ENCODE data around the gene MZF1.

The MZF1 gene

DNA sequence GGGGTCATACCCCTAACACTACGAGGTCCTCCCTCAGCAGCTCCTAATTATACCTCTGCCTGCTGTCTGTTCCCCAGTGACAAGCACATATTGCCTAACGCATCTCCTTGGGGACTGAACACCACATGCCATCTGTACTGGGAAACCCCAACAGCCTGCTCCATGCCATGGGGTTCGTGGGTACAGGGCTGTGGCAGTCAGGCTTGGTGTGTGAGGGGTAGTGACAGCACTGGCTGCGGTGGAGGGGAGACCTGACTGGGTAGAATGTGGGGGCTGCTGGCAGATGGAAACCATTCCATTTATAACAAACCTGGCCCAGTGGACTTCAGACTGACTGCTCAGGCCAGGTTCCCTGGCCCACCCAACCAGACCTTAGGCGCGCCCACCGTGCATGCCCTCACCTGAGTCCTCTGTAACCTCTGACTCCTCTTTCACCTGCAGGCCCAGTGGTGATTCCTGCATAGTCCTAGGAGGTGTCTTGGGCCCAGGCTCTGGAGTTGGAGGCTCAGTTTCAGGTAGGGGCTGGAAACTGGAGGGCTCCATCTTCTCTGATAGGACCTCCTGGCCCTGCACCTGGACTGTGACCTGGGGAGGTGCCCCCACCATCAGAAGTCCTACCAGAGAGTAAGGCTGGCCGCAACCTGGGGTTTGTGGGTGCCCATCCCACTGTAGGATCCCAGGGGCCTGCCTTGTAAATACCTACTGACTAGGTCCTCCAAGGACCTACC lies 3.0 kb downstream of the MZF1 start:
- DNase-seq (ENCODE audit: low read depth in 2 of 2): no peak

DNA sequence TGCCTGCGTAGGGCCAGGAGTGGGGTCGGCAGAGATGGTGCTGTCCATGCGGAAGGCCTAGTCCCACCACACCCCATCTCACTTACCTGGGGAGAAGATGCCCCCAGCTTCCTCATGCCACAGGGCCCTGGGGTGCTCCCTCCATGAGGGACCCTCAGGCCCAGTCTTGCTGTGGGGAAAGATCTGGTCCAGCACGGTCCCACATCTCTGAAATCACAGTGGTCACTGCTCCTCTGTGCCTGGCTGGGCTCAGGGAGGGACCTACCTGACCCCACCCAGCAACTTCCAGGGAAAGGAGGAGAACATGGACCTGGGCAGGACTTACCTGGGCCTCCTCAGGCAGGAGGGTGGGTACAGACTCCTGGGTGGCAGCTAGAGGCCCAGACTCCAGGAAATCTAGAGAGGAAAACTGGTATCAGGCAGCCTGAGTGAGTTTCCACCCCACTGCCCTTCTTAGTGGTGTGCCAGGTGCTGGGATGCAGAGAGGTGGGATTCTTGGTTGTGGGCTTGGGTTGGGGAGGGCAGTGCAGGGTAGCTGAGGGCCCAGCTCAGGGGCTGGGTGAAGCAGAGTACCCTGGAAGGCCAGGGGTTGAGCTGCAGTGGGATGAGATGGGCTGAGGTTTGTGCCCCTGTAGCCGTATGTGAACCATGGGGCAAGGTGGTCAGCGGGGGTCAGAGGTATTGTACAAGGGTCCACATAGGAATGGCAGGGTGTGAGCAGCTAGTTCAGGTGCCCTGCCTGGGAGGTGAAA lies 3.8 kb downstream of the MZF1 start:
- DNase-seq (ENCODE audit: low read depth in 2 of 2): no peak

DNA sequence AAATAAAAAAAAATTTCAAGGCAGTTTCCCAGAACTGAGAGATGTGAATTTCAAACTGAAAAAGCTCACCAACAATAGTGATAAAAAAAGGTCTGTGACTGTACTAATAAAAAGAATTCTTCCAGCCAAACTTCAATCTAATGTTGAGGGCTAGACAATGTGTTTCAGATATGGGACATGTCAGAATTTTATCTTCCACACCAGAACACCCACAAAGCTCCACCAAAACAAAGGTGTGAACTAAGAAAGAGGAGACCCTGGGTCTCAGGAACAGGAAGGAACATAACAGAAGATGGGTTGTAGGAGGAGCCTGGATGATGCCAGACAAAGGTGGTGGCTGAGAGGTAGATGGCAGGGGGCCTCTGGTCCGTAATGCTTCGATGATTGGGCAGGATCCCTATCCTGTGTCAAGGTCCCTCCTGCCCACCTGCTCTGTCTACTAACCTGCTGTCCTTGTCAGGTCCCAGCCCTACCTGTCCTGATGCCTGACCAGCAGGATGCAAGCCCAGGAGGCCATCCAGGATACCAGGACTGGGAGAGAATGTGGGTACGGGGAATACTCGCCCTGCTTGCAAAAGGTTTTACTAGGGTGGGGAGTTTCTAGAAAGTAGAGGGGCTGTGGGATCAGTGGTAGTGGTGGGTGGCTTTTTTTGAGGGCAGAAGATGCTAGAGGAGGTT lies 4.5 kb downstream of the MZF1 start:
- no peak for DNase-seq (ENCODE audit: low read depth in 2 of 2)

DNA sequence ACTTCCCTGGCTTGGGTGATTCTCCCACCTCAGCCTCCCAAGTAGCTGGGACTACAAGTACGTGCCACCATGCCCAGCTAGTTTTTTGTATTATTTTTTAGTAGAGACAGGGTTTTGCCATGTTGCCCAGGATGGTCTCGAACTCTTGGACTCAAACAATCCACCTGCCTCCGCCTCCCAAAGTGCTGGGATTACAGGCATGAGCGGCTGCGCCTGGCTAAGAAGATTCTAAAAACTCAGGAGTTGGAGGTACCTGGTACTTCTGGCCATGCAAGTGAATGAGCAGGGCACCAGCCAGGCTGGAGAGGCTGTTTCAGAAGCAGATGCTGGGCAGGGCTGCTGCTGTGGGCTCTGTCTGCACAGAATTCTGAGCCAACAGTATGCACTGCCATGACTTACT lies 6.1 kb downstream of the MZF1 start:
- DNase-seq (ENCODE audit: low read depth in 2 of 2): no peak

DNA sequence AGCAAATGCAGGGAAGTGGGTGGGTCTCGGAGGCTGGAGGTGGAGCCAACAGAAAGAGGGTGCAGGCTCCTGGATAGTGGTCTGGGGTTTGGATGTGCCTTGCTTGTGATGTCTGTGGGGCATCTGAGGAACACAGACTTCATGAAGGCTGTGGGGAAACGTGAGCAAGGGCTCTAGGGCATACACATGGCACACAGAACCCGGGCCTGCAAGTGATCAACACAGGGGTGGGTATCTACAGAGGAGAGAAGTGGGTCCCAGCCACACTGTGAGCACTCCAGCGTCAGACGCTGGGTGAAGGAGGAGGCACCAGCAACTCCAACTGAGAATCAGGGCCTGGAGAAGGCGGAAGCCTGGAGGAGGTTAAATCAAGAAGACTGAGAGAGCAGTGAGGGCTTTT lies 9.3 kb downstream of the MZF1 start:
- DNase-seq (ENCODE audit: low read depth in 2 of 2): no peak

DNA sequence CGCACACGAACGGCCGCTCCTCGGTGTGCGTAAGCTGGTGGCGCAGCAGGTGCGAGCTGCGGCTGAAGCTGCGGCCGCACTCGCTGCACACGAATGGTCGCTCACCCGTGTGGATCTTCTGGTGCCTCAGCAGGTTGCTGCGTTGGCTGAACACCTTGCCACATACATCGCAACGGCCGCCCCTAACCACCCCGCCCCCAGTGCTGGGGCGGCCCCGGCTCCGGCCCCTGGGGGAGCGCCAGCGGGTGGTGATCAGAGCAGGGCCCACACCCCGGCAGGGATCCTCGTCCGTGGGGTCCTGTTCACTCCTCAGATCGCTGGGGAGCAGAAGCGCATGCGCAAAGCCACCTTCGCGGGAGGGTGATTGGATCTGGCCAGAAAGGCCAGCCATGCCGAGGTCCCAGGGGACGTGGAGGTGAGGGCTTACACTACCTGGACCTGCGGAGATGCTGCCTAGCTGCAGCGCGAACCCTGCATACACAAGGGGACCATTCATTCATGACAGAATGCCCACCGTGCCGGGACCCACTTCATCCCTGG lies 10.0 kb downstream of the MZF1 start:
- DNase-seq (ENCODE audit: low read depth in 2 of 2): no peak

DNA sequence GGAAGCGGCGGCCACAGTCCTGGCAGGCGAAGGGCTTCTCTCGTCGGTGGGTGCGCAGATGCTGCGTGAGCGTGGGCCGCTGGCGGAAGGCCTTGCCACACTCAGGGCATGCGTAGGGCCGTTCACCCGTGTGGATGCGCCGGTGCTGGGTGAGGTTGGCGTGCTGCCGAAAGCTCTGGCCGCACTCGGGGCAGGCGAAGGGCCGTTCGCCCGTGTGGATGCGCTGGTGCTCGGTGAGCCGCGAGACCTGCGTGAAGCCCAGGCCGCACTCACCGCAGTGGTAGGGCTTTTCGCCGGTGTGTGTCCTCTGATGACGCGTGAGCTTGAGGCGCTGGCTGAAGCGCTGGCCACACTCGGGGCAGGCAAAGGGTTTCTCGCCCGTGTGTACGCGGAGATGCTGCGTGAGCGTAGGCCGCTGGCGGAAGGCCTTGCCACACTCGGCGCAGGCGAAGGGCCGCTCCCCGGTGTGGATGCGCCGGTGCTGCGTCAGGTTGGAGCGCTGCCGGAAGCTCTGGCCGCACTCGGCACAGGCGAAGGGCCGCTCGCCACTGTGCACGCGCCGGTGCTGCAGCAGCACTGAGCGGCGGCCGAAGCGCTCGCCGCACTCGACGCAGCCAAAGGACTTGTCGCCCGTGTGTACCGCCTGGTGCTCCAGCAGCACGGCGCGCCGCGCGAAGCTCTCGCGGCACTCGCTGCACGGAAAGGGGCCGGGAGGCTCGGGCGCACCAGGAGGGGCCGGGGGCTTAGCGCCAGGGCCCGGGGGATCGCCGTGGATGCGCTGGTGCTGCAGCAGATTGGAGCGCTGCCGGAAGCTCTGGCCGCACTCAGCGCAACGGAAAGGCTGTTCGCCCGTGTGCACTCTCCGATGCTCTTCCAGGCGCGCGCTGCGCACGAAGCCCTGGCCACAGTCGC lies 10.8 kb downstream of the MZF1 start:
- DNase-seq (ENCODE audit: low read depth in 2 of 2): peak in 1 of 2 donors; percentile 36

DNA sequence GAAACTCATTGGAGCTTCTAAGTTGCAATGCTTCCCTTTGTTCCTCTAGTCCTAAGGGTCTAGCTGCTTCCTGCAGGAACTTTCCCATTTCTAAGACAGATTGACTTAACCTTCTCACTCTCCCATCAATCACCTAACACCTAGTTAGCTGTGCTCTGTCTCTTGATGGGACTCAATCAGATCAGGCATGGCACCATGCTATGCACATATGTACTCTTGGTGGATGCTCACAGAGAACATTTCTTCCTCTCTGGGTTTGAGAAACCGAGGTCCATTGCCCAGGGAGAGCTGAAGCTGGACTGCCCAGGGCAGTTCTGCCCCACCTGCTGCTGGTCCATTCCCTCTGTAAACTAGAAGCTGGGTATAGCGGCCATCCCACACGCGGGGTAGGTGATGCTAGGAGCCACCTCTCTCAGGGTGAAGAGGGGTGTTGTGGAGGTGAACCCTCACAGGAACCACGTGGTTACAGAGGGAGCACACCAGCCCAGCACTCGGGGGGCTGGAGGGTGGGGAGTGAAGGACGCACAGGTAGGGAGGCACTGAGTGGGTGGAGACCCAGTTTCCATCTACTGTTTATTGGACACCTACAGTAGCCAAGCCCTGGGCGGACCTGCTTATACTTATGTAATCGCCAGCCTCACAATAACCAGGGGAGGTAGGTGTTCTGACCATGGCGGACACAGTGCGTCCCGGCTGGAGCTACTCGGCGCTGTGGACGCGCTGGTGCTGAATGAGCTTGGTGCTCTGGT lies 11.6 kb downstream of the MZF1 start:
- DNase-seq (ENCODE audit: low read depth in 2 of 2): no peak

DNA sequence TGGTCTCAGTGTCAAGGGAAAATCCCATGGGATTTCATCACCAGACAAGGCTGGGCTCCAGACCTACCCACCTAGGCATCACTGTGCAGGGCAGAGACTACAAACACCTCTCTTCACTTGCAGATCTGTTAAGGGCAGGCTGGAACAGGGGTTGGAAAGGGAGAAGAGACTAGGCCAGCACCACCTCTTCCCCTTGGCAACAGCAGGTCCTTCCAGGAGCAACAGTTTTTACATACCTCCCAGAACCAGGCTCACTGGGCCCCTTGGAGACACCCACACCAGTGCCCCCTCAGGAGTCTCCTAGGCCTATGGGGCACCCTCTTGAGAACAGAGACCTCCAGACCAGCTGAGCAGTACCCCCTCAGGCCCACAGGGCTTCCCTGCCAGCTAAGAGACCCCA lies 12.2 kb downstream of the MZF1 start:
- no peak for DNase-seq (ENCODE audit: low read depth in 2 of 2)

DNA sequence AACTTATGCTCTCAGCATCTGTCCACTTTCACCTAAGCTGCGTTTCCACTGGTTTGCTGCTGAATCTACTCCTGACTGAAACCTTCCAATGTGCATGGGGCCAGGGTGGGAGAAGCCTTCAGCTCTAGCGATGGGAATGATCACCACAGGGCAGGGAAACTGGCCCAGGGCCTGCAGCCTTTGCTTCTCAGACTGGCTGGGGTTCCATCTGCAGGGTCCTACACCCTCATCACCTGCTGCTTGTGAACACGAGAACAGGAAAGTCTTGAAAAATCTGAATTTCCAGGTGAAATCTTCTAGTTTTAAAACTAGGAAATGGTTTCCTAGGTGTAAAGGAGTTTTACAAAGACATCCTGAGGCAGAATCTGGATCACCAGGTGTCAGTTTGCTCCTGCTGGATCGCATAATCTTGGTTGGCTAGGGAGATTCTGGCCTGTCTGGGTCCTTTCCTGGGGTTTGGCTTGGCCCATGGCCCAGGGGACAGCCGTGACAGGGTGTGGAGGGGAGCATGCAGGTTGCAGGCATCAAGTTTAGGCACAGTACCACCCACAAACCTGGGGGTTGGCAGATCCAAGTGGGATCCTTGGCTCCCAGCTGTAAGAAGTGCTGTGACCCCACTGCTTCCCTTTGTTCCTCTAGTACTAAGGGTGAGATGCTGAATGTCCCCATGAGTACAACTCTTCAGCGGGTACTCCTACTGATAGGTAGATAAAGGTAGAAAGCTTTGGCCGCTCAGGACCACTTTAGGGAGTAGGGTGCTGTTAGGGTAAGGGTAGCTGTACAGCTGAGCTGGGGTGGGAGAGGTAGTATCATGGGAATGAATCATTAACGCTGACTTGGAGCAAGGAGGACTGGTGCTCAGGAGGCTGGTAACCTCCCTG lies 12.9 kb downstream of the MZF1 start:
- DNase-seq (ENCODE audit: low read depth in 2 of 2): no peak

DNA sequence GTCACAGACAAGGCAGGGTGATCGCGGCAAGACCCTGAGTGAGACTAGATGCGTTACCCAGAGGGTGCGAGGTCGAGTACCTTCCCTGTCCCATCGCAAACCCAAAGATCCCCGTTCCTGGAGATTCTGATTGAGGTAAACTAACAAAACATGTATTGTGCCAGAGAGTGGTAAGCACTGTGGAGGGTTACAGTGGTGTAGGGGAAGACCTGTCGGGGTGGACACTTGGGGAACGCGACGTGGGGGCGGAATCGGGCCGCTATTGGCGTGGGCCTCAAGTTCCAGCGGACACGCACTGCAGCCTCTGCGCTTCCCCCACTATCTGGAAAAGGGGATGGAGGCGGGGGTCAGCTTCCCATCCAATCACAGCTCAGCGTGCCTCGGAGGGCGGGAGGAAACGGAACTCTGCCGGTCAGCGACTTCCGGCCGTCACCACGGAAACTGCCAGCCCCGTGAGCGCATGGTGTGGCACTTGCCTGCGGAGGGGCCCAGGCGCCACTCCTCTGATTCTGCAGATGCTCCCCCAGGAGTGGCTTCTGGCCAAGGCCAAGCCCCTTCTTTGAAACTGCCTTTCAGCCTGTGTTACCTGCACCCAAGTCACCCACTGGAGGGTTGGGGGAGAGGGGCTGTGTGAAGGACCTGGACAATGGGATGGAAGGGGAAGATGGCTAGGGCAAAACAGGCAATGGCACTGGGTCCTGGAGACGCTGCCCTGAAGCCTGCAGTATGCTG lies 13.7 kb downstream of the MZF1 start:
- peak; percentile 82 to 83 for DNase-seq (ENCODE audit: low read depth in 2 of 2)

DNA sequence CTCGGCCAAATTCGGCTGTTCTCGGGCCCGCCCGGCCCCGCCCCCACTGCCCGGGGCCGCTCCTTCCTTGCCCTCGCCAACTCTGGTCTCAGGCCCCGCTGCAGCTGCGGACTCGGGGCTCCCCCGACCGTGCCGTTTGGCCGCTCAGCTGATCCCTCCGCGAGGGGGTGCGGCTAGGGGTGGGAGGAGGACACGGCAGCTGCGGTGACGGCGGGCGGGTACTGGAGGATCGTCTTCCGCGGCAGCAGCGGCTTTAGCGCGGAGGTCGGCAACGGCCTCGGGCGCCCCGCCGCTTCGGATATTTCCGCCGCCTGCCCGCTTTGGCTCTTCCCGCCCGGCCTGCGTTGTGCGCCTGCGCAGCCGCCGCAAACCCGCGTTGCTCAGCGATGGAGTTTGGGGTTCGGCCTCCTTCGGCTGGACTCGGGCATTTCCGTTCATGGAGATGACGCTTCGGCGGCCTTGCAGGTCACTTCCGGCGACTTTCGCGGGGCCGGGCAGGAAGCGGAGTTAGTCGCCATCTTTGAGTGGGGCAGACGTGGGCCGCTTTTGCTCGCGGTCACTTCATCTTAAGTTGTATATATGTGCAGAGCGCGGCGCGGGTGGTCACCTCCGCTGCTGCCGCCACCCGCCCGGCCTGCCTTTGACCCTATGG lies 14.4 kb downstream of the MZF1 start:
- peak; percentile 99 for DNase-seq (ENCODE audit: low read depth in 2 of 2)

DNA sequence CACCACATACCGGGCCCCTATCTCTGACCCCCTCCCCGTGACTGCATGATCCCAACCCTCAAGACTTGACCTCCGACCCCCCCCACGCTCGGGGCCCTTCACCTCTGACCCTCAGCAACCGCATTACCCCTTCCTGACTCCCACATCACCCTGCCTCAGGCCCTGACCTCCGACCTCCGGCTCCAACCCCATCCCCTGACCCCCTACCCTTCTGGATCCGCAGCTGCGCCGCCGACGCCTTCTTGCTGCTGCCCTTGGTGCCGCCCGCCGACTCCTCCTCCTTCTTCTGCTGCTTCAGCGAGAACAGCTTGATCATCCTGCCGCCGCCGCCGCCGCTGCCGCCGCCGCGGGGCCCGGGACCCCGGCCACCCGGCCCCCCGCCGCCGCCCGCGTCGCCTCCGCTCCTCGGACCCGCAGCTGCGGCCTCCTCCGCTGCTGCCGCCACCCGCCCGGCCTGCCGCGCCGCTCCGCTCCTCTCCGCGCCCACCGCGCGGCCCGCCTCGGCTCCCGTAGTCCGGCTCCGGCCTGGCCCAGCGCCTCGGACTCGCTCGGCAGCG lies 15.0 kb downstream of the MZF1 start, which contains the start of gene UBE2M:
UBE2M (minus strand) TSS at position 546 of the 557 bp plus-strand sequence; CDS start at position 316, 230 bp downstream.
- DNase-seq (ENCODE audit: low read depth in 2 of 2): no peak

DNA sequence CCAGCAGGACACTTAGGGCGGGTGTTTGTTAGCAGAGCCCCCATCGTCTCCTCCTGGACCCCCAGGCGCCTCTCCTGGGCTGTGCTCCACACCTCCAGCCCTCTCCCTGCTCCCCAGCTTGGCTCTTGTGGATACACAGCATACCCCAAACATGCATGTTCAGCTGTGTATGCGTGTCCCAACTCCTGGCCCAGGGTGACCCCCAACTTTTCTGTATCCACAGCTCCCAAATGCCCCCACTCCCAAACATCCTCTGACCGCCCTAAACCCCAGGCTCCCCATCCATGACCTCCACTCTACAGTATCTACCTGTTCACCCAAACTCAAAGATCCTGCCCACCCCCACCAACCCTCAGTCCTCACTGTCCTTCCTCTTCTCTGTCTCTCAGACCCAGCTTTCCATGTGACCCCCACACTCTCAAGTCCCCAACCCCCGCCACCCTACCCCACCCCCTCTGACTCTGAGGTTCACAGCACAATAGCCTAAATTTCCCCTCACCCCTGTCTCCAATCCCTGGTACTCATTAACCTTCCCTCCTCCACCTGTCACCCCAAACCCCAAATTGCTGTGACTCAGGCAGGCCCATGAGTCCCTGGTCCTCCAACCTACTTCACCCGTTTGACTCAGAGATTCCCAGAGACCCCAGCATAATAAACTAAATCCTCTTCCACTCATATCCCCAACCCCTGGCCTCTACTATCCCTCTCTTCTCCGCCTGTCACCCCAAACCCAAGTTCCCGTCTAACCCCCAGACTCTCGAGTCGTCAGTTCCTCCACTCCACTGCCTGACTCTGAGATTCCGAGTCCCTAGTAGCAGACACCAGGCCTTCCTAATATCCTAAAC lies 15.7 kb downstream of the MZF1 start:
- DNase-seq (ENCODE audit: low read depth in 2 of 2): no peak

DNA sequence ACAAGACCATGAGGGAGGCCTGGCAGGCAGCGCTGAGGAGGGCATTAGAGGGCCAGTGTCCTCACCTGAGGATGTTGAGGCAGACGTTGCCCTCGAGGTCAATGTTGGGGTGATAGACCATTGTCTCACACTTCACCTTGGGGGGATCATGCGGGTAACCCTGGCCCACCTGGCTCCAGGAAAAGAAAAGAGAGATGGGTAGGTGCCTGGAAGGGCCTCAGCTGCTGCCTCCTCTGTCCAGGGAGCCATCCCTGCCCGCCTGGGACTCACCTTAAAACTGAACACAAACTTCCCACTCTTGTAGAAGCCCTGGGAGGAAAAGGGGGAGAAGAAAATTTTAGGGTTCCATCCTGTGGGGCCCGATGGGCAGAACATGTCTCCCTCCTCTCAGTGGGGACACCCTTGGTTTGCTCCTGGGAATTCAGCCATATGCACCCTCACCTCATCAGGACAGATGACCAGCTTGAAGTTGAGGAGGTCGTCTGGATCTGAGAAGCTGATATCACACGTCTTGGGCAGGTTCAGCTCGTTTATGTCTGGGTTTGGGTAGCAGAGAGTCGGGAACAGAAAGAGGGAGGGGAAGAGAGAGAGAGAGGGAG lies 16.4 kb downstream of the MZF1 start:
- no peak for DNase-seq (ENCODE audit: low read depth in 2 of 2)

DNA sequence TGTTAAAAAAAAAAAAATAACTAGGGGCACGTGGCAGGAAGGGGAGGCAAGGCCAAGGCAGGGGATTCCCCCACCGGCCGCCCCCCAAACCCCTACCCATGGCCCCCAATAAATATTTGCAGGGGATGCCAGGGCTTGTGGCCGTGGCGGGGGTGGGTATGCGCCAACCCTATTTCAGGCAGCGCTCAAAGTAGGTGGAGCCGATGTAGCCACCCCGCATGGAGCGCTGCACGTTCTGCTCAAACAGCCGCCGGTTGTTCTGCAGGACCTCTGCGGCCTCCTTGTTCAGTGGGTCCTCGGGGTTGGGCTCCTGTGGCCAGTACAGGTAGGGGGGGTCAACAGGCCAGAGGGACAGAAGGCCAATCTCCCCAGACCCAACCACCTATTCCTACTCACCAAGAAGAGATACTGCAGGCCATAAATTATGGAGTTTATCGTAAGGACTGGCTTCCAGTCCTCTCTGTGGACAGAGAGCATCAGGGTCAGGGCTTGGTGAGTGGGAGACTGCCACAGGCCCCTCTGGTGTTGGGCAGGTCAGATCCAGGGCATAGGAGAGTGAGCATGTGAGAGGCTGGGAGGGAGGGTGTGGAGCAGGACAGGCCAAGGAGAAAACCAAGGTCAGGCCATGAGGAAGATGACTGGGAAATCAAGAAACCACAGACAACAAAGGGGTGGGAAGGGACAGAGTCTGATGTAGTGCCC lies 17.1 kb downstream of the MZF1 start:
- no peak for DNase-seq (ENCODE audit: low read depth in 2 of 2)
